Endothelial cell of umbilical vein (primary cell): Measurements from ENCODE around the gene EGFL7. TPM values are rescaled to one million over a fixed set of nuclear protein-coding genes. Genes with fewer than 3 reads are reported as not detected.

Experiments
- BruUV-seq: library from RNA; stranded (reverse); fragments of 400-500 nt; replicated peaks from 2 replicates; lab custom pipeline; 2021; lab: Mats Ljungman, UMichigan
- CTCF ChIA-PET: fragments of 300-600, 350-600 bp; sonication (Branson Sonifier 250); formaldehyde crosslinking; loops from one replicate; lab custom pipeline; 2021; ENCODE audit warnings: antibody characterized with exemption, inconsistent platforms; lab: Charles Lee
- POLR2A ChIA-PET: fragments of 300-600, 350-600 bp; sonication (Branson Sonifier 250); formaldehyde crosslinking; loops from one replicate; lab custom pipeline; 2021; ENCODE audit warnings: antibody characterized with exemption, inconsistent platforms; lab: Charles Lee
- DNase-seq: peaks from one replicate; pipeline ENCODE4 v3.0.0-alpha.2; 2011; ENCODE audit warnings: low read depth, low spot score
- FAIRE-seq: peaks from 2 replicates; lab custom pipeline; 2011; peaks lifted over from hg19 to GRCh38; lab: Jason Lieb, UNC
- H2AFZ ChIP-seq: 2 replicates; pipeline ENCODE4 v1.6.0; 2012; ENCODE audit warnings: low read depth, low read length, control low read depth, inconsistent platforms
- H3K27ac ChIP-seq: 2 replicates; pipeline ENCODE4 v1.5.1; 2011; ENCODE audit warnings: low read depth, mild to moderate bottlenecking, control low read depth, low read length, moderate library complexity; ENCODE audit not compliant: insufficient read depth
- H3K27me3 ChIP-seq, 2 experiments: 2 replicates each; pipeline versions ENCODE4 v1.6.0 to v1.6.1; 2011; ENCODE audit warnings: low read length in 2 of 2, mixed read lengths in 1 of 2; ENCODE audit not compliant: control insufficient read depth in 2 of 2, insufficient read depth in 2 of 2
- H3K36me3 ChIP-seq, 2 experiments: 2 replicates in 1 of 2; 3 replicates in 1 of 2; pipeline ENCODE4 v1.5.1; 2011; ENCODE audit warnings: low read length in 2 of 2, mild to moderate bottlenecking in 1 of 2, moderate library complexity in 1 of 2; ENCODE audit not compliant: control insufficient read depth in 2 of 2, insufficient read depth in 2 of 2; ENCODE audit errors: extremely low read depth in 1 of 2
- H3K4me1 ChIP-seq: 3 replicates; pipeline ENCODE4 v1.5.1; 2011; ENCODE audit warnings: mild to moderate bottlenecking, low read length; ENCODE audit not compliant: control insufficient read depth, insufficient read depth; ENCODE audit errors: extremely low read depth
- H3K4me2 ChIP-seq: 2 replicates; pipeline ENCODE4 v1.6.1; 2011; ENCODE audit warnings: low read length, control low read depth, mixed read lengths; ENCODE audit not compliant: insufficient read depth
- H3K4me3 ChIP-seq, 3 experiments: fragments of 200-600 bp in 1 of 3; sonication (generic), shearing (Covaris generic) in 1 of 3; replicated peaks in 1 of 3; 2 replicates each; pipeline ENCODE4 v1.5.1; 2011 to 2016; ENCODE audit warnings: control low read depth in 3 of 3, low read length in 3 of 3, mild to moderate bottlenecking in 2 of 3, inconsistent platforms in 1 of 3, low read depth in 1 of 3, moderate library complexity in 1 of 3; ENCODE audit not compliant: insufficient read depth in 1 of 3
- H3K79me2 ChIP-seq: 2 replicates; pipeline ENCODE4 v1.6.0; 2012; ENCODE audit warnings: low read length, inconsistent platforms; ENCODE audit not compliant: control insufficient read depth, insufficient read depth
- H3K9ac ChIP-seq: replicated peaks from 2 replicates; pipeline ENCODE3; 2011; ENCODE audit warnings: low read length, control low read depth; ENCODE audit not compliant: insufficient read depth; ENCODE audit errors: extremely low read depth
- H3K9me1 ChIP-seq: replicated peaks from 3 replicates; pipeline ENCODE4 v1.6.0; 2011; ENCODE audit warnings: mild to moderate bottlenecking, low read length; ENCODE audit not compliant: control insufficient read depth, insufficient read depth; ENCODE audit errors: extremely low read depth
- H3K9me3 ChIP-seq: replicated peaks from 2 replicates; pipeline ENCODE4 v1.5.1; 2012; ENCODE audit warnings: low read length, inconsistent platforms; ENCODE audit not compliant: control insufficient read depth, insufficient read depth
- H4K20me1 ChIP-seq: replicated peaks from 2 replicates; pipeline ENCODE3; 2011; ENCODE audit warnings: mild to moderate bottlenecking, low read length; ENCODE audit not compliant: control insufficient read depth, insufficient read depth; ENCODE audit errors: extremely low read depth
- CTCF ChIP-seq, 2 donors: IDR thresholded peaks; 1 replicate in 1 of 2; 2 replicates in 1 of 2; pipeline ENCODE4 v1.5.1; 2011; ENCODE audit warnings: low read length in 2 of 2, mild to moderate bottlenecking in 2 of 2, moderate library complexity in 2 of 2, control low read depth in 1 of 2, inconsistent platforms in 1 of 2, low read depth in 1 of 2; ENCODE audit not compliant: insufficient read depth in 1 of 2; ENCODE audit errors: extremely low read depth in 1 of 2
- EZH2 ChIP-seq: IDR thresholded peaks from 2 replicates; pipeline ENCODE4 v1.6.1; 2012; ENCODE audit warnings: borderline replicate concordance, low read depth, mild to moderate bottlenecking, moderate library complexity, low read length, inconsistent platforms; ENCODE audit not compliant: severe bottlenecking
- FOS ChIP-seq: IDR thresholded peaks from 2 replicates; pipeline ENCODE4 v1.6.1; 2011; ENCODE audit warnings: mild to moderate bottlenecking, low read length, moderate library complexity, borderline replicate concordance; ENCODE audit not compliant: insufficient read depth
- GATA2 ChIP-seq: IDR thresholded peaks from 2 replicates; pipeline ENCODE4 v1.7.0; 2011; ENCODE audit warnings: low read depth, mild to moderate bottlenecking, moderate library complexity, mixed read lengths, low read length; ENCODE audit not compliant: insufficient read length, insufficient read depth
- JUN ChIP-seq: IDR thresholded peaks from 2 replicates; pipeline ENCODE4 v1.6.1; 2011; ENCODE audit warnings: borderline replicate concordance, low read depth; ENCODE audit not compliant: insufficient read length, insufficient read depth
- MYC ChIP-seq: IDR thresholded peaks from one replicate; pipeline ENCODE4 v1.6.1; 2011; ENCODE audit warnings: mild to moderate bottlenecking, low read depth, low read length
- POLR2A ChIP-seq: IDR thresholded peaks from 2 replicates; pipeline ENCODE4 v1.6.1; 2012; ENCODE audit warnings: low read depth, mild to moderate bottlenecking, control low read depth, low read length
- POLR2AphosphoS5 ChIP-seq: IDR thresholded peaks from 2 replicates; pipeline ENCODE4 v1.6.1; 2012; ENCODE audit warnings: low read depth, mild to moderate bottlenecking, control low read depth, low read length, moderate library complexity; ENCODE audit not compliant: insufficient read depth
- dilution Hi-C: fragments of 300-500 bp; cut with MboI; formaldehyde crosslinking; loops from one replicate; pipeline ENCODE4 v1.15.0; 2019; ENCODE audit warnings: low sequenced_read_pairs; ENCODE audit not compliant: extremely low pct_ligation_motif_present
- intact Hi-C: fragments of 100-400 bp; cut with micrococcal nuclease; formaldehyde crosslinking; loops from one replicate; pipeline ENCODE4 v1.10.0; 2022
- polyA plus RNA-seq, 4 experiments: library from polyadenylated mRNA; depleted of rRNA in 3 of 4; stranded (reverse) in 3 of 4; unstranded in 1 of 4; fragments of >200 nt; gene quantifications; 2 replicates each; pipeline versions ENCODE4 v1.2.1 to v1.2.3, GENCODE V29; 2011 to 2012; ENCODE audit warnings: missing spikeins in 1 of 4
- total RNA-seq: library from RNA; stranded (reverse); gene quantifications from 2 replicates; pipeline ENCODE4 v1.2.3, GENCODE V29; 2021
- TF ChIP-seq, protein P1 (sequence below): IDR thresholded peaks from 2 replicates; pipeline ENCODE4 v1.6.1; 2011; ENCODE audit not compliant: insufficient read depth, insufficient read length

Gene EGFL7
- total and polyA plus RNA-seq, 2 donors (not counting 3 experiments of a cell fraction or from before 2014, with no cell fraction given) = 1,043 to 1,377 TPM

GRCh38 chr9:136629001-136629878 lies 33.5 kb upstream of the EGFL7 start:
- H3K4me2 ChIP-seq = no peak overlapping the region
- H3K4me3 ChIP-seq = no peak overlapping the region
- FAIRE-seq = no peak
- no peak overlapping the region for H2AFZ ChIP-seq
- DNase-seq = no peak
- H3K9me3 ChIP-seq = no peaks in the 10 kb centered on the region
- BruUV-seq = no TSS peak
- dilution Hi-C loops = no loop called here
- H3K36me3 ChIP-seq = no peaks in the 10 kb centered on the region
- ChIA-PET POLR2A (interaction anchor here (1.2 kb wide), 1 partner anchor 90 kb away, joined by 4 read pairs; no protein-coding TSS in a partner anchor), CTCF (interaction anchor here (1.0 to 7.3 kb wide), 7 partner anchors 10 to 142 kb away, joined by 3 to 261 read pairs (median 4); no protein-coding TSS in a partner anchor)
- no peaks in the 10 kb centered on the region for H3K79me2 ChIP-seq
- no peaks in the 10 kb centered on the region for H4K20me1 ChIP-seq
- TF ChIP-seq, protein P1, sequence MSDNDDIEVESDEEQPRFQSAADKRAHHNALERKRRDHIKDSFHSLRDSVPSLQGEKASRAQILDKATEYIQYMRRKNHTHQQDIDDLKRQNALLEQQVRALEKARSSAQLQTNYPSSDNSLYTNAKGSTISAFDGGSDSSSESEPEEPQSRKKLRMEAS = no peak
- TF ChIP-seq POLR2A (no peak), POLR2AphosphoS5 (no peak), EZH2 (no peak), JUN (no peak), CTCF (IDR thresholded peaks at IDR 0.05; ENCODE audit: extremely low read depth in 1 of 2, insufficient read depth in 1 of 2, low read depth in 1 of 2, low read length in 2 of 2) (no peak), GATA2 (no peak), FOS (no peak), MYC (no peak)
- H3K4me1 ChIP-seq = peaks cover 12% of the 10 kb centered on the region
- no peak overlapping the region for H3K9ac ChIP-seq
- H3K9me1 ChIP-seq = no peaks in the 10 kb centered on the region
- no peak overlapping the region for H3K27ac ChIP-seq
- H3K27me3 ChIP-seq = no peaks in the 10 kb centered on the region
- intact Hi-C loops = no loop called here
